GM19025 (cell line): Measurements from ENCODE around the gene CASP14.
"Not testable (repeated sequence)": the region's sequence is repeated elsewhere in the genome, so short reads cannot be mapped to it uniquely, and the experiment has no call there.

Experiments used
- ATAC-seq: cut with Tn5 transposase; IDR thresholded peaks from one replicate; pipeline ENCODE4 v1.9.1; 2021; ENCODE audit warnings: mild to moderate bottlenecking, low read depth, moderate library complexity; ENCODE audit not compliant: unreplicated experiment

Gene CASP14, protein sequence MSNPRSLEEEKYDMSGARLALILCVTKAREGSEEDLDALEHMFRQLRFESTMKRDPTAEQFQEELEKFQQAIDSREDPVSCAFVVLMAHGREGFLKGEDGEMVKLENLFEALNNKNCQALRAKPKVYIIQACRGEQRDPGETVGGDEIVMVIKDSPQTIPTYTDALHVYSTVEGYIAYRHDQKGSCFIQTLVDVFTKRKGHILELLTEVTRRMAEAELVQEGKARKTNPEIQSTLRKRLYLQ

DNA sequence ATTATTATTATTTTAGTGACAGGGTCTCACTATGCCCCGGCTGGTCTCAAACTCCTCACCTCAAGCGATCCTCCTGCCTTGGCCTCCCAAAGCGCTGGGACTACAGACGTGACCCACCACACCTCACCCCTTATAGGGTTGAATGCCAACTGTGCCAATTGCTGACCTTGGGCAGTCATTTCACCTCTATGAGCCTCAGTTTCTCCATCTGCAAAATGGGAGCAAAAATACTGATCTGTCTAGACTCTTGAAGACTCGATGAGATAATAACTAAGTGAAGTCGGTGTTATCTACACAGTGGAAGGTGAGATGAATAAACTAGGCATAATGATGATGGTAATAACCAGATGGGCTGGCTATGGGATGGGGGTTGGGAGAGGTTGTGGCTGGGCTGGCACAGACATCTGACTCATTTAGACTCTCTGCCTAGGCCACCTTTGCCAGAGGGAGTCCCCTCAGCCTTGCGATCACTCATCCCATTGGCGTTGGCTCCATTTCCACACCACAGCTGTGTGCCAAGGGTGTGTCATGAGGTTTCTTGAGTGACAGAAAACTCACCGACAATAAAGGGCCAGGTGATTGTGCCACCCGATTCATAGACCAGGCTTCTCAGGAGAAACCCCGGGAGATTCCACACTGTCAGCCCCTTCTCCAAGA lies at the start of gene CASP14:
TSS of gene CASP14 (plus strand) at position 596 of the 657 bp plus-strand sequence. CDS start 2,772 bp downstream, outside the sequence.
- ATAC-seq: no peak

DNA sequence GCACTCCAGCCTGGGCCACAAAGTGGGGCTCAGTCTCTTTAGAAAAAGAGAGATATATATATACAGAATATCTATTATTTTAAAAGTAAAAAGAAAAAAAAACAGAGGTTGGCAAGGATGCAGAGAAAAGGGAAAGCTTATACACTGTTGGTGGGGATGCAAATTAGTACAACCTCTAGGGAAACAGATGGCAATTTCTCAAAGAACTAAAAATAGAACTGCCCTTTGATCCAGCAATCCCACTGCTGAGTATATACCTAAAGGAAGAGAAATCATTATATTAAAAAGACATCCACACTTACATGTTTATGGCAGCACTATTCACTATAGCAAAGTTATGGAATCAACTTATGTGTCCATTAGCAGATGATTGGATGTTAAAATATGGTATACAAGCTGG lies 41.0 kb upstream of the CASP14 start:
- no peak for ATAC-seq

DNA sequence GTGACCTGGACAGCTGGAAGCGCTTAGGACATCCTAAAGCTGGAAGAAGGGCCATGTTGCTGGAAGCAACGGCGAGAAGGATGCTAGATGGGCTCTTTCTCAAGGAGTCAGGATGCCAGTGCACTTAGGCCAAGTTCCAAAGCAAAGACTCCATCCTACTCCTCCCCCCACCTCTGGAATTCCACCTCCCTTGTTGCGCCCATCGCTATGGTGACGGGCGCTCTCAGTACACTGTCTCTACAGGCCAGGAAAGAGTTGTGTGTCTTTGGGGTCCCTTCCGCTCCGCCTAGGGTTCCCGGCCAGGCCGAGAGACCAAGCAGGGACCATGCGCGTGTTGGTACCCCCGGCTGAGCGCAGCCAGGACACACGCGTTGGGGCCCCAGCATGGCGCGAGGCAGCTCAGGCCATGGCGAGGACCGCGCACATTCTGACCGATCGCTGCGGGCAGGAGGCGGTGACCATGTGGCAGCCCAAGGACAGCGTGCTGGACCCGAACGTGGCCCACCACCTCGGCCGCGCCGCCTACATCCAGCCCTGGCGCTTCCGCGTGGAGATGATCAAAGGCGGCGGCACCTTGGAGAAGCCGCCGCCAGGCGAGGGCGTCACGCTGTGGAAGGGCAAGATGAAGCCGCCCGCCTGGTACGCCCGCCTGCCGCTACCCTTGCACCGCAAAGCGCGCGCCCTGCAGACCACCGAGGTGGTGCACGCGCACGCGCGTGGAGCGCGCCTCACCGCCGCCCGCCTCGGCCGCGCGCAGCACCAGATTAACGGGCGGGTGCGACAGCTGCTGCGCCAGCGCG lies 38.6 kb upstream of the CASP14 start:
- ATAC-seq: no peak

DNA sequence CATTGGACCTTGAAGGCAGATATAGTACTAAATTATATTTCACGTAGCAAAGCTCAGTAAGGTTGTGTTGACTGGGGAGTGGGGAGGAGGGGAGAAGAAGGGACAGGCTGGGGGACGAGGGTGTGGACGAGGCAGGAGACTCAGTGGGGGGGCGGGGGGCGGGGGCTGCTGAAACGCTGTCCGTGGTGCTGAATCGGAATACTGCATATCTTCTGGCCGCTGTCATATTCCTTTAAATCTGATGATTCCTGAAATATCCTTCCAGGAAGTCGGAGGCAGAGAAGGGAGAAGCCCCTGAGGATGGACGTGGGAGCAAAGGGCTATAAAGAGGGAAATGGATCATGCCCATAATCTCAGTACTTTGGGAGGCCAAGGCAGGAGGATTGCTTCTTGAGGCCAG lies 34.7 kb upstream of the CASP14 start:
- no peak for ATAC-seq

DNA sequence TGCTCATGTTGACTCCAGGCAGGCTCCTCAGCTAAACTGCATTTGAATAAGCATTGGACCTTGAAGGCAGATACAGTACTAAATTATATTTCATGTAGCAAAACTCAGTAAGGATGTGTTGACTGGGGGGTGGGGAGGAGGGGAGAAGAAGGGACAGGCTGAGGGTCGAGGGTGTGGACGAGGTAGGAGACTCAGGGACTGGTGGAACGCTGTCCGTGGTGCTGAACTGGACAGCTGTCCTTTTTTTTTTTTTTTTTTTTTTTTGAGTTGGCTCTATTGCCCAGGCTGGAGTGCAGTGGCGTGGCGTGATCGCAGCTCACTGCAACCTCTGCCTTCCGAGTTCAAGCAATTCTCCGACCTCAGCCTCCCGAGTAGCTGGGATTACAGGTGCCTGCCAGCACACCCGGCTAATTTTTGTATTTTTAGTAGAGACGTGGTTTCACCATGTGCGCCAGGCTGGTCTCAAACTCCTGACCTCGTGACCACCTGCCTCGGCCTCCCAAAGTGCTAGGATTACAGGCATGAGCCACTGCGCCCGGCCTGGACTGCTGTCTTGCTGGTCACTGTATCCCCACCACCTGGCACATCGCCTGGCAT lies 33.2 kb upstream of the CASP14 start:
- no peak for ATAC-seq

DNA sequence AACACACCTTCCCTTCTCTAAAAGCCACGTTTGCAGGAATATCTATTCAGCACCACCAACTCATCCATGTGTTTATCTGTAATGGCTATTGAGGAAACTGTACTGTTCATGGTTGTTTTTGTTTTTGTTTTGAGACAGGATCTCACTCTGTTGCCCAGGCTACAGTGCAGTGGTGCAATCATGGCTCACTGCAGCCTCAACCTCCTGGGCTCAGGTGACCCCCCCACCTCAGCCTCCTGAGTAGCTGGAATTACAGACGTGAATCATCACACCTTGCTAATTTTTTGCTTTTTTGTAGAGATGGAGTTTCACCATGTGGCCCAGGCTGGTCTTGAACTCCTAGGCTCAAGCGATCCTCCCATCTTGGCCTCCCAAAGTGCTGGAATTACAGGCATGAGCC lies 30.4 kb upstream of the CASP14 start:
- not testable (repeated sequence) for ATAC-seq

DNA sequence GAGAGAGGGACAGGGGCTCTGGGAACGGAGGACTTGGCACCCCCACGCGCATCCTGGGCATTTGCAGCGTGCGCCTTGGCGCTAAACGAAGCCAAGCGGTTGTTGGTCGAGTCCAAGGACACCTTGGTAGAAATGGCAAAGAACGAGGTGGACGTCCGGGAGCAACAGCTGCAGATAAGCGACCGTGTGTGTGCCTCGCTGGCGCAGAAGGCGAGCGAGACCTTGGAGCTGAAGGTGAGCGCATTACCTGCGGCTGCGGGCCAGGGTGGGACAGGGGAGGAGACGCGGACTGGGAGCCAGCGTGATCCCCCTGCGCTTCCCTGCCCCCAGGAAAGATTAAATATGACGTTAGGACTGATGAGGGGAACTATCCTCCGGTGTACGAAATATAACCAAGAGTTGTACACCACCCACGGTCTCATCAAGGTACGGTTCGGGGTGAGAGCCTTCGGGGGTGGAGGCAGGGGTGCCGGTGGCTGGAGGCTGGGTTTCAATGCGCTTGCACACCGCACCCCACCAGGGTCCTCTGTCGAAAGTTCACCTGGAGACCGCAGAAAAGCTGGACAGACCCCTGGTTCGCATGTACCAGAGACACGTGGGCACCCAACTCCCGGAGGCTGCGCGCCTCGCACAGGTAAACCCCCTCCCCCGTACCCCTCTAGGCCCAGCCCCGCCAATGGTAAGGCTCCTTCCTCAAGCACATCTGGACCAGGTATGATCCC lies 27.8 kb upstream of the CASP14 start:
- no peak for ATAC-seq

DNA sequence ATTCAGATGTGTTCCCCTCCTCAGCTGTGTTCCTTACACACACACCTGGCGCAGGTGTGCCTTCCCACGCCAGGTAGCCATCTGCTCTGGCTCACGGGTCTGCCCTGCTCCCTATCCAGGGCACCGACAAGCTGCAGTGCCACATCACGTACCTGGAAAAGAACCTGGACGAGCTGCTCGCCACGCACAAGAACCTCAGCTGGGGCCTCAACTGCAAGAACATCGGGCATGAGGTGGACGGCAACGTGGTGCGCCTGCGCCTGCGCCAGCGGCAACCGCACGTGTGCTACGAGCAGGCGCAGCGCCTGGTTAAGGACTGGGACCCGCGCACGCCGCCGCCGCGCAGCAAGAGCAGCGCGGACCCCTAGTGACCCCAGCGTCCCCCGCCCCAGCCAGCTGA lies 26.5 kb upstream of the CASP14 start:
- ATAC-seq: no peak

DNA sequence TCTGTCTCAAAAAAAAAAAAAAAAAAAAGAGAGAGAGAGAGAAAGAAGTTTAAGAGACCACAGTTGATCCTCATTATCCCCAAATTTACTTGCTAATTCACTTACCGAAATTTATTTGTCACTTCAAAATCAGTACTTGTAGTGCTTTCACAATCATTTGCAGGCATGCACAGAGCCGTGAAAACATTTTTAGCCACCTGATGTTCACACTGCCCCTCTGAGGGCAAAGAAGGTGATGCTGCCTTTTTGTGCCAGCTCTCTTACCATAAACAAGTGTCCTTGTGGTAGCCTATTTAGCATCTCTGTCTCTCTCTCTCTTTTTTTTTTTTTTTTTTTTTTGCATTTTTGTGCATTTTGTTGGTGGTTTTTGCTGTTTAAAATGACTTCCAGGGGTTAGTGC lies 24.1 kb upstream of the CASP14 start:
- no peak for ATAC-seq

DNA sequence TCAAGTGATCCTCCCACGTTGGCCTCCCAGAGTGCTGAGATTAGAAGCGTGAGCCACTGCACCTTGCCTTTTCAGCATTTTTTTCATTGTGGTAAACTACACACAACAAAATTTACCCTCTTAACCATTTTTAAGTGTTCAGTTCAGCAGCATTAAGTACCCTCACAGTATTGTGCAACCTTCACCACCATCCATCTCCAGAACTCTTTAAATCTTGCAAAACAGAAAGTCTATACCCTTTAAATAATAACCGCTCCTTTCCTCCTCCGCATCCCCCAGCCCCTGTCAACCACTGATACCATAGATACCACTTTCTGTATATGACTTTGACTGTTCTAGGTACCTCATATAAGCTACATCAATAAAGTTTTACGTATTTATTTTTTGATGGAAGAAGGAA lies 20.8 kb upstream of the CASP14 start:
- no peak for ATAC-seq

DNA sequence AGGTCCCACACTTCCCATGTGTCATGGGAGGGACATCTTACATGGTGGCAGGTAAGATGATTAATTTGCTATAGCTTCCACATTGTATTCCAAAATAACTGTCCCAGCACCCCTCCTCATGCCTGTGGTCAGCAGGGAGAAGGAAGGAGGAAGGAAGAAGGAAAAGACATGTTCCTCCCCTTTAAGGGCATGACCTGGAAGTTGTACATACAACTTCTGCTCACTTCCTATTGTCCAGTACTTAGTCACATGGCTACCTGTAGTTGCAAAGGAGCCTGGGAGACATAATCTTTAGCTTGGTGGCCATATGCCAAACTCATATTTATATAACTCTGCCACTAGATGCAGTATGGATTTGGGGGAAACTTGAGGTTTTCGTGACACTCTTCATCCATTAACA lies 17.6 kb upstream of the CASP14 start:
- no peak for ATAC-seq

DNA sequence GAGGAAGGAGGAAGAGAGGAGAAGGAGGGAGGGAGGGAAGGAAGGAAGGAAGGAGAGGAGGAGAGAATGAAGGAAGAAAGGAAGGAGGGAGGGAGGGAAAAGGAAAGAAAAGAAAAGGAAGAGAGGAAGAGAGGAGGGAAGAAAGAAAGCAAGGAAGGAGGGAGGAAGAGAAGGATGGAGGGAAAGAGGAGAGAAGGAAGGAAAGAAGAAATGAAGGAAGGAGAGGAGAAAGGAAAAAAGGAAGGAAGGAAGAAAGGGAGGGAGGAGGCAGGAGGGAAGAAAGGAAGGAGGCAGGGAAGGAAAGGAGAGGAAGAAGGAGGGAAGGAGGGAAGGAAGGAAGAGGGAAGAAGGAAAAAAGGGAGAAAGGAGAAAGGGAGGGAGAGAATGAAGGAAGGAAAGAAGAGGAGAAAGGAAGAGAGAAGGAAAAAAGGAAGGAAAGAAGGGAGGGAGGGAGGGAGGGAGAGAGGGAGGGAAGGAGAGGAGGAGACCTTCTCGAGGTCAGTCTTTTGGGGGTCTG lies 13.4 kb upstream of the CASP14 start:
- no peak for ATAC-seq

DNA sequence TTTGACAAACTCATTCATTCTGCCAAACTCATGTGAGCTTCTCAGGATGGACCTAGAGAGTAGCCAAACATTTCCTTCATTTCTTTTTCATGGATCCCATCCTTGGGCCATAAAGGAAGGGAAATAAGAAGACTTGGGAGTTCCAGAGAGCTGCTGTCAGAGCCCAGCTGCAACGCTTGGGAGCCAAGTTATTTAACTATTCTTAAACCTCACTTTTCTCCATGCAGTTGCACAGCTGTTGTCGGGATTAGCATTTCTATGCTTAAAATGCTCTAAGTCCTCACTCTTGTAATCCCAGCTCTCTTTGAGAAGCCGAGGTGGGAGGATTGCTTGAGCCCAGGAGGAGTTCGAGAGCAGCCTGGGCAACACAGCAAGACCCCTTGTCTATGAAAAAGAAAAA lies 11.7 kb upstream of the CASP14 start:
- no peak for ATAC-seq

DNA sequence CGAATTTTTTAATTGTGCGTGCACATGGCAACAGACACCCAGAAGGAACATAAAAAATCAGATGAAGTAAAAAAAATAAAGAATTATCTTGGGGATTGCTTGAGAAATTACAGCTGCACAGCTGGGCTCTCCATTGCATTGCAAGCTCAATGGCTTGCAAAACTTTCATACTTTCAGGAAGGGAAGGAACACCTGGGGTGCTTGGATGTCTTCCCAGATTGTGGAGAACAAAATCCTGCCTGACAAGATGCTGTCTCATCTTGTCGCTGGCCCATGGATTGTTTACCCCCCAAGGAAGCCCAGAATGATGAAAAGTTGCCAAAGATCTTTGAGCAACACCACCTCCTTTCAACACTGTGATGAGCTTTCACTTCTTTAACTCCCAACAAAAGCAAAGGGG lies 11.0 kb upstream of the CASP14 start:
- no peak for ATAC-seq

DNA sequence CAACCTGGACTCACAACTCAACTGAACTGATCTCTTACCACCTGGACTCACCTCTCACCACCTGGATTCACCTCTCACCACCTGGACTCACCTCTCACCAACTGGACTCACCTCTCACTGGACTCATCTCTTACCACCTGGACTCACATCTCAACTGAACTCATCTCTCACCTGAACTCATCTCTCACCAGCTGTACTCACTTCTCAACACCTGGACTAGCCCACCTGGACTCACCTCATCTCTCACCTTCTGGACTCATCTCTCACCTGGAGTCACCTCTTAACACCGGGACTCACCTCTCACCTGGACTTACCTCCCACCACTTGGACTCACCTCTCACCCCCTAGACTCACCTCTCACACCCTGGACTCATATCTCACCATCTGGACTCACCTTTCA lies 7.3 kb upstream of the CASP14 start:
- ATAC-seq: no peak

DNA sequence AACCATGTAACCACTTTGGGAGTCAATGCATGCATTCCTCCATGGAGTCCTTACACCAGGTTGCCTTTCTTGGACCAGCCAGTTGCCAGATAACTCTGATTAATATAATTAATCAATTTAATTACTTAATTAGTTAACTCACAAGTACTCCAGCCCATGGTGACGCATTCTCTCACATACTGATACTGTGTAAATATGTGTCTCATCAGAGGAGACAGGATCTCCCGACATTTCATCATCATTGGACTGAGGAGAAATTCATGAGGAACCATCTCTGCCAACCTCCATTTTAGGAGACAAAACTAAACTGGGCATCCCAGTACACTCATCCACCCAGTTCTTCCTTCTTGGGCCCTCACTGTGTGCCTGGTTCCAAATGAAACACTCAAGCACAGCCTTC lies 6.5 kb upstream of the CASP14 start:
- no peak for ATAC-seq

DNA sequence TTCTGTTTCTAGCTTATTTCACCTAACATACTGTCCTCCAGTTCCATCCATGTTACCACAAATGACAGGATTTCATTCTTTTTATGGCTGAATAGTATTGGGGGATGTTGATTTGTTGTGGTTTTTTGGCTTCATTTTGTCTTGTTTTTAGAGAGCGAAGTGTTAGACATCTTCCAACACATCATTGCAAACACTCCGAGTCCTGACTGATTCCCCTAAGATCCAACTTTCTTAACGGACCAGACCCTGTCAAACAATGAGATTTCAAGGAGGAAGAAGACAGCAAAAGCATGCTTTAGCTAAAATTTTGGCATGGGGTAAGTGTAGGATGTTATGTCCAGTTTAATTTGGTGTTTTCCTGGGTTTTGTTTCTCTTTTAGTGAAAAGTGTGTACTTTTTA lies 3.8 kb upstream of the CASP14 start:
- no peak for ATAC-seq

DNA sequence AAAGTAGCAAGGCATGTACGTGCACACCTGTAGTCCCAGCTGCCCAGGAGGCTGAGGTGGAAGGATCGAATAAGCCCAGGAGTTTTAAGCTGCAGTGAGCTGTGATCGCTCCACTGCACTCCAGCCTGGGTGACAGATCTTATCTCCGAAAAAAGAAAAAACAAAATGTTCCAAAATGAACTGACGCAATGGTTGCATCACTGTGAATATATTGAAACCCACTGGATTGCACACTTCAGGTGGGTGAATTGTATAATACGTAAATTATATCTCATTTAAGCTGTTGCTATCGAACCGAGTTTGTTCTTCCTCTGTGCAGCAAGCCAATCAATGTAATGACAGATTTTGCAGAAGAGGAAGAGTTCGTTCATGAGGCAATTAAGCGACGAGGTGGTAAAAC lies 1.6 kb upstream of the CASP14 start:
- no peak for ATAC-seq

DNA sequence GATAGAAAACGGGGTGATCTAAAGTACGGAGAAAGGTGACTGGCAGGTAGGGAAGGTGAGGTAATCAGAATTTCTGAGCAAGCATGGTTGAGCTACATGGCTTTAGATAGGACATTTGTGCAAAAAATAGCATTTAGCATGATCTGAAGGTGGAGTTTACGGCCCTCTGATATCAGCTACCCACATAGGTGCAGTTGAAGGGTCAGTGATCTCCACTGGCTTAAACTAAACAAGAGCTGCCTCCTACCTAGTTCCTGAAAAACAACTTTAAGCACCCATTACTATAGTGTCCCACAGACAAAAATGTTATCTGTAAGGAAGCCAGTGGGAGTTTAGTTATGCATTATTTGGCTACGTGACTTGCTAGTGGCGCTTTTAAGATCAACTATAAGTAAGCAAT lies 1.2 kb upstream of the CASP14 start:
- ATAC-seq: no peak

DNA sequence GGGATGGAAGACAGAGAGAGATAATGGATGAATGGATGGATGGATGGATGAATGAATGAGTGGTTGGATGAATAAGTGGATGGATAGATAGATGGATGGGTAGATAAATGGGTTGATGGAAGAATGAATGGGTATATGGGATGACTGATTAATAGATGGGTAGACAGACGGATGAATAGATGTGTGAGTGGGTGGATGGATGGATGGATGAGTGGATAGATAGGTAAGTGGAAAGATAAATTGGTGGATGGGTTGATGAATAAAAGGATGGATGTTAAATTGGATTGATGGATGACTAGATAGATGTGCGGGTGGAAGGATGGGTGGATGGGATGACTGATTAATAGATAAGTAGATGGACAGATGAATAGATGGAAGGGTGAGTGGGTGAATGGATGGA lies 1.4 kb downstream of the CASP14 start:
- no peak for ATAC-seq
